Astrocyte of the hippocampus (primary cell): ENCODE results near the gene USP32.

ENCODE experiments used
- DNase-seq: peaks from one replicate; pipeline ENCODE4 v3.0.0; 2011; ENCODE audit warnings: low read depth, low spot score

USP32 gene

DNA sequence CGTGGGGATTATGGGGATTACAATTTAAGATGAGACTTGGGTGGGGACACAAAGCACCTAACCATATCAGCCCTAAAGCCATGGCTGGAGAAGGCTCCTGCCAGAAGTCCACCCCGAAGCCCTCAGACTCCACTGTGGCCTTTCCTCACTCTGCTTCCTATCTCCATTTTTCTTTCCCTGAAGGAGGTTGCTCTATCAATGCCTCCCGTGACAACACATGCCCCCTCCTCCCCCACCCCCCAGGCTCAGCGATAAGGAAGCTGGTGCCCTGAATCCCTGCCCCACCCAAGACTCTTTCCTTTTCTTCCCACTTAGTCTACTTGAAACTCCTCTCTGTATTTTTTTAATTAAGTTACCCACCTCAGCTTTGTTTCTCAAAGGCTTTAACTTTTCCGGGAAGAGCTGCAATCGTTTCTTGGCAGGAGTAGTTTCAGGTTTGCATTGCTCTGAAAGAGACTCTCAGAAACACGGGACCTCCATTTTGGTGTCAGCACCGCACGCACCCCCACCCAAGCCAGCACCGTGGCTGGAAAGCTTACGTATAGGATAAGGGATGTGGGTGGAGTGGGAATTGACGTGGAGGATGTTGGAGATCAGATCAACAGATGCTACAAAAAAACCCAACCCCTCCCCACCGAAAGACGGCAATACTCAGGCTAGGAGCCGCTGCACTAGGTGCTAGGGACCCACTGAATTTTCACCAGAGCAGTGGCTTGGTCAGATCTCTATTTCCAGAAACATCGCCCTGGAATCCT lies 257.4 kb downstream of the USP32 start:
- peak; percentile 37 for DNase-seq

DNA sequence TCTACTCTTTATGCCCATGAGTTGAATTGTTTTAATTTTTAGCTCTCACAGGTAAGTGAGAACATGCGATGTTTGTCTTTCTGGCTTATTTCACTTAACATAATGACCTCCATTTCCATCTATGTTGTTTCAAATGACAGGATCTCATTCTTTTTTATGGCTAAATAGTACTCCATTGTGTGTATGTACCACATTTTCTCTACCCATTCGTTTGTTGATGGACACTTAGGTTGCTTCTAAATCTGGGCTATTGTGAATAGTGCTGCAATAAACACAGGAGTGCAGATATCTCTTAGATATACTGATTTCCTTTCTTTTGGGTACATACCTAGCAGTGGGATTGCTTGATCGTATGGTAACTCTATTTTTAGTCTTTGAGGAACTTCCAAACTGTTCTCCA lies 261.5 kb downstream of the USP32 start:
- DNase-seq, result no peak

DNA sequence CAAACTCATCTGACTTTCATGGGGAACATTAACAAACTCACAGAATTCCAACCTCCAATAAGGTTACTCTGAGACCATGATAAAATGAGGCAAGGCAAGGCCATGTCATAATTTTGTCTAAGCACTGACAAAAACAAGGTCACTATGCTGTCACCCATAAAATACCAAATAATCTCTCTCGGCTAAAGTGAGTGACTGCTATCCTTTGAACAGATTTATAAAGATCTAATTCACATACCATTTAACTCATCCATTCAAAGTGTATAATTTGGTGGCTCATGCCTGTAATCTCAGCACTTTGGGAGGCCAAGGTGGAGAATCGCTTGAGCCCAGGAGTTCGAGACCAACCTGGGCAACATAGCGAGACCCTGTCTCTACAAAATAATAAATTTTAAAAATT lies 262.8 kb downstream of the USP32 start:
- no peak for DNase-seq
